Left hindlimb (tissue), 1 donor: Measurements from ENCODE around the gene KLK12.

Experiments used
- DNase-seq: peaks from one replicate; pipeline ENCODE4 v3.0.0-alpha.2; 2018

Gene KLK12

GRCh38 chr19:51044327-51044726 lies 9.5 kb upstream of the KLK12 start:
- no peak for DNase-seq

DNA sequence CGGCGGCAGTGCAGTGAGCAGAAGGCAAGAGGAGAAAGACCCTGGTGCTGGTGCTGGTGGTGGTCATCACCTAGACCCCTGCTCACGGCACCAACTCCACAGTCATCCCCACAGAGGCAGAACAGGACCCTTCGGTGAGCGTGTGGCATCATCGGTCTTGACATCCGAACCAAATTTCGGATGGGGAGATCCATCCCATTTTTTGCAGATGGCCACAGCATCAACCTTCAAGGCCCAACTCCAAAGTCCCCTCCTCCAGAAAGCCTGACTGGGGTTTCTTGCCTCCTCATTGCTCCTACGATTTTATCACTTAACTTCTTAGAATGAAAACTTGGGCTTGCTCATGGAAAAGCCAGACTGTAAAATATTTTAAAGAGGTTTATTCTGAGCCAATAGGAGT lies 8.7 kb upstream of the KLK12 start:
- no peak for DNase-seq

DNA sequence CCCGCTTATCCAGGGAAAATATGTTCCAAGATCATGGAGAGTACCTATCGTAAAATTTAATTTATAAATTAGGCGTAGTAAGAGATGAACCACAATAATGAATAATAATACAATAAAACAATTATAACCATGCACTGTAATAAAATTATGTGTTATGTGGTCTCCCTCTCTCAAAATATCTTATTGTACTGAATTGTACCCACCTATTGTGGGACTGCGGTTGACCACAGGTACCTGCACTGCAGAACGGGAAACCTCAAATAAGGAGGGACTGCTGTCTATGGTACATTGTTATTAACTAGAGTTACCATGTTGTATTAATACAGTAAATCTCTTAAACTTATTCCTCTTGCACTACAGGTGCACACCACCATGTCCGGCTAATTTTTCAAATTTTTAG lies 5.3 kb upstream of the KLK12 start:
- no peak for DNase-seq

DNA sequence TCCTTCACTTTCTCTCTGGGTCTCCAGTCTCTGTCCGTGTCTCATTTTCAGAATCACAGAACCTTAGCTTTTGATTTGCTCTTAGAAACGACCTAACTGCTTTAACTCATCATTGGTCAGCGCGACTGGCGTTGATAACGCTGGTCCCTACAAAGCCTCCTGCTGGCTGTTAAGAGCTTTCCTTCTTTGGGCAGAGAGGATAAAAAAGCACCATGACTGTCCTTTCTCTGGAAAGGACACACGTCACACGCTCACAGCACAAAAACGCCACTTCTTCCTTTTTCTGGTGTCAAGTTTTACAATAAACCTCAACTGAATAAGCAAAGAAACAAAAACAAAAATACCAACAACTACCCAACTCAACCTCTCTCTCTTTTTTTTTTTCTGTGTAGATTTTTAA lies 1.7 kb upstream of the KLK12 start:
- DNase-seq: no peak

GRCh38 chr19:51031880-51032225 lies 2.9 kb downstream of the KLK12 start:
- no peak for DNase-seq

DNA sequence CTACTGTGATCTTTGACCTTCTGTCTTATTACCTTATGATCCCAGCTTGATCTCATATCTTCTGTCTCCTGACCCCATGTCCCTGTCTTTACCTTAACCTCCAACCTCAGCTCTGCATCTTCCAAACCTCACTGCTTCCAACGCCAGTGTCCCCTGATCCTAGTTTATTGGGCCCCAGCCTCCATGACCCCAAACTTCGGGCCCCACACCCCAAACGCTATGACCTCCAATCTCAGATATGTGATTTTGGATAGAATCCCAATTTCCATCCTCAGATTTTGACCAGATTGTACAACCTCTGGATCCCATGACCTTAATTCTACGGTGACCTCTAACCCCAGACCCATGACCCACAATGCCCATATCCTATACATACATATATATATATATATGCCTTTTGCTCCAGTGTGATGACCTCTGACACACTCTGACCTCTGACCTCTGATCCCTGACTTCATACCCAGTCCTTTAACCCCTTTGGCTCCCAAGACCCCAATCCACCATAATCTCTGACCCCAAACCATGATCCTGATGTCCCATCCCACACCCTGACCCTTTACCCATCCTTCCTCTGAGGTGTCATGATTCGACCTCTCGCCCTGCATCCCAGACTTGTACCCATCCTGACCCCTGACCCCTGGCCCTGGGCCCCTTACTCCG lies 3.5 kb downstream of the KLK12 start:
- DNase-seq: no peak

- DNase-seq: no peak
These were observed 4.2 kb downstream of the KLK12 start for GRCh38 chr19:51030631-51031030.

GRCh38 chr19:51029718-51030117 lies 5.1 kb downstream of the KLK12 start:
- DNase-seq: no peak

DNA sequence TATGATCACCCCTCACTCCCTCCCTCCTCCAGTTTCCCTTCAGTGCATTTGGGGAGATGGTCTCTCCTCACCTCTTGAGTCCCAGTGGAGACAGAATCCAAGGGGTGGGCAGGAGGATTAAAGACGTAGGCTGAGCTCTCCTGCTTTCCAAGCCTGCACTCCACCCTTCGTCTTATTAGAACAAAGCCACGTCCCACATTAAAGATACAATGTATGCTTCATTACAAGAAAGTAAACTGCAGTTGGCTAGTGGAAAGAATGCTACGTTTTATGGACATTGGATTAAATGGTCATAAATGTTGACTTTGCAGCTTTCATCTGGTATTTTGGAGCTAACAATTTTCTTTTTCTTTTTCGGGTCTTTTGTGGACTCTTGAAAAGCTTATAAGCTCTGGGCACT lies 6.9 kb downstream of the KLK12 start:
- no peak for DNase-seq

DNA sequence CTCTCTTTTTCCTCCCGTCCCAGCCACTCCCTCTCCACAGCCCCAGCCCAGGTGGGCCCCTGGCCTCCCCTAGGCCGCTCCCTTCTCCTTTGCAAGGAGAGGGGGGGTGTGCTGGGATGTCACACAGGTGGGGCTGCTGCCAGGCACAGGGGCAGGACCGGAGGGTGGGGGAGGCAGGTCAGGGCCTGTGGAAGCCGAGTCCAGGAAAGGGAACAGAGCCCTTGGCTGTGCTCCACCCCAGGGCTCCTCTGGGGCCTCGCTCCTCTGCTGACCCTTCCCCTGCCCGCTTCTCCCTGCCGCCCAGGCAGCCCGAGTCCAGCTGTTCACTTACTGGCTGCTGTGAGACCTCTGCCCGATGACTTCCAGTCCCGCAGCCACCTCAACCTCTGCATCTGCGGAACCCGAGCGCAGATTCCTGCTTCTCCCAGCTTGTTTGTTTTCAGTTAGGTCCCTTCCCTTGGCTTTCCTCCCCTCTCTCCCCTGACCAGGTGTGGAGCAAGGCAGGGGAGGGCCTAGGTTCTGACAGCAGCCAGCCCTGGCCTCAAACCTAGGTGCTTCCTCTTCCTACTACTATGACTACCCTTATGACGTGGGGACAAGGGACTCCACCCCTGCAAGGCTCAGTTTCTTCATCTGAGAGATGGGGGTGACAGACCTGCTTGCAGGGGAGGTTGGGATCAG lies 7.5 kb downstream of the KLK12 start:
- DNase-seq: no peak

DNA sequence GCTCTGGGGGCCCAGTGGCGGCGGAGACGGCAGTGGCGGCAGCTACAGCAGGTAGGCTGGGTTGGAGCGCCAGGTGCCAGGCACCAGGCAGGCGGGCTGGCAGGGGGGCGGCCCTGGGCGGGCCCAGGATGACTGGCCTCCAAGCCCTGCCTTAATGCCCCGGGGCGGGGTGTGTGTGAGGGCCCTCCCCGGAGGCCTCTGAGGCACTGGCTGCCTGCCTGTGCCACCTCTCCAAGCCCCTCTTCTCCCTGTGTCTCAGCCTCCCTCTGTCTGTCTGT lies 8.3 kb downstream of the KLK12 start, which contains the start of gene KLK11:
TSS of gene KLK11 (minus strand) at position 63 of the 278 bp plus-strand sequence. CDS start 985 bp downstream, outside the sequence.
- no peak for DNase-seq

DNA sequence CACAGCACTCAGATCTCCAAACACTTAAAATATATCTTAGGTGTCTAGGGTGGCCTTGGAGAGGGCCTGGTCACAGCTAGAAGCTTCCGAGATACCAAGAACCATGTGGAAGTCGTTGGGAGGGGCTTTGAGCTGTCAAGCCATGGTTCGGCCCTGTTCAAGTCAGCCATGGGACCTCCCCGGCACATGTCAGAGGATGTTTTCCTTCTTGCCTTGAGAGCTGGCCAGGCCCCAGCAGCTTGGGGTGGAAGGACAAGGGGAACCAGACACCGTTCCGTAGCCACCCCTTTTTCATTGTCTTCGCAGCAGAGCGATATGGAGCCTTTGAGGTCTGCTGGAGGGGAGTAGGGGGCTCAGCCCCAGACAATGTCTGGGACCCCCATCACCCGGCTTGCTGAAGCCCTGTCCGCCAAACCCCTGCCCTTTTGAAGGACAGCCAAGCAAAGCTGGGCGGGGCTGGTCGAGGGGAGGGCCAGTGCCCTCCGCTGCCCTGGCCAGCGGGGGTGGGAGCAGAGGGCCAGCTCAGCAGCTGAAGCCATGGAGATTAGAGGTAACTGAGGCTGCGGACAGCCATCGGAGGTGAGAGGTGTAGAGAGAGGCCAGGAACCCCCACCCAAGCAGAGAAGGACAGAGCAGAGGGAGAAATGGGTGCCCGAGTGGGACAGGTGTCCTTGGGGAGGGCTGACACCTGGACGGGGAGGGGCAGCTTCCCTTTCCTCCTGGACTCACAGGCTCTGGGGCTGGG lies 8.8 kb downstream of the KLK12 start:
- DNase-seq: no peak

GRCh38 chr19:51025401-51025800 lies 9.4 kb downstream of the KLK12 start:
- no peak for DNase-seq

DNA sequence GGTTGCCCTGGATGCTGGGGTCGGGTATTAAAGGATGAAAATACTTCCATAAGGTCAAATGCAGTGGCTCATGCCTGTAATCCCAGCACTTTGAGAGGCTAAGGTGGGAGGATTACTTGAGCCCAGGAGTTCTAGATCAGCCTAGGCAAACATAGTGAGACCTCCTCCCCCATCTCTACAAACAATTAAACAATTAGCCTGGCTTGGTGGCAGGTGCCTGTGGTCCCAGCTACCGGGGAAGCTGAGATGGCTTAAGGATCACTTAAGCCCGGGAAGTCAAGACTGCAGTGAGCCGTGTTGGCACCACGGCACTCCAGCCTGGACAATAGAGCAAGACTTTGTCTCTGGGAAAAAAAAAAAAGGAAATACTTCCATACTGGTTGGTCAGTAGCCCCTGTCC lies 9.9 kb downstream of the KLK12 start:
- no peak for DNase-seq

DNA sequence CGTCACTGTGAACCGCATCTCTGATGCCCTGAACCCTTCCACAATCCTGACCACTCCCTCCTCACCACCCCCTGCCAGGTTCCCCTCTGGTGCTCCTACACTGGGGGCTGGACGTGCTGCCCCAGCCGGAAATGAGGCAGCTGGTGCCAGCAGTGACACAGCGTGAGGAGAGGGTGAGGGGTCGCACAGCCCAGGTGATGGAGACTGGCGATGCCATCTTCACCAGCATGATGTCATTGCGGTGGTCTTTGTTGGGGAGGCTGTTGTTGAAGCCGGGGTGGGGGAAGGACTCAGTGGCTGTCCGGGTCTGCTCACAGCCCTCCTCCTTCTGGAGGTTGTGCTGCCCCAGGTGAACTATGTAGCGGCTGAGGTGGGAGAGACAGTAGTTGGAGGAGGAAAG lies 10.9 kb downstream of the KLK12 start:
- DNase-seq: no peak

GRCh38 chr19:51022526-51022925 lies 12.3 kb downstream of the KLK12 start:
- DNase-seq: no peak

DNA sequence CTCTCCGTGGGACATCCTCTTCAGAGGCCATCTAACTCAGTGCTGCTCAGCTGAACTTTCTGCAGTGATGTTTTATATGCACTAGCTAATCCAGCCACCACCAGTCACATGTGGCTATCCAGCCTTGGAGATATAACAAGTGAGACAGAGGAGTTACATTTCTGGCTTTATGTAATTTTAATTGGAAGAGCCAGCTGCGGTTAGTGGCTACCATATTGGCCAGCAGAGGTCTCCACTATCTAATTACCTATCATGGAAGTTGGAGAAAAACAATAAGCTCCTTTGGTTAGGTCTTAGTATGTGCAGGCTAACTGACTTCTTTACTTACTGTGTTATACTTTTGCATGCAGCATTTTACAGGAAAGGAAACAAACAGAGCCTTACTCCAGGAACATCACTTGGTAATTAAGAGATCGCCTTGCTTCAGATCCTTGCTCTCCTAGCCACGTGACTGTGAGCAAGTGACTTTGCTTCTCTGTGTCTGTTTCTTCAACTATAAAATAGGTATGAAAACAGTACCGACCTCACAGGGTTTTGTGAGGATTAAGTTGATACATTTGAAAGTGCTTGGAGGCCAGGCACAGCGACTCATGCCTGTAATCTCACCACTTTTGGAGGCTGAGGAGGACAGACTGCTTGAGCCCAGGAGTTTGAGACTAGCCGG lies 13.7 kb downstream of the KLK12 start:
- no peak for DNase-seq

DNA sequence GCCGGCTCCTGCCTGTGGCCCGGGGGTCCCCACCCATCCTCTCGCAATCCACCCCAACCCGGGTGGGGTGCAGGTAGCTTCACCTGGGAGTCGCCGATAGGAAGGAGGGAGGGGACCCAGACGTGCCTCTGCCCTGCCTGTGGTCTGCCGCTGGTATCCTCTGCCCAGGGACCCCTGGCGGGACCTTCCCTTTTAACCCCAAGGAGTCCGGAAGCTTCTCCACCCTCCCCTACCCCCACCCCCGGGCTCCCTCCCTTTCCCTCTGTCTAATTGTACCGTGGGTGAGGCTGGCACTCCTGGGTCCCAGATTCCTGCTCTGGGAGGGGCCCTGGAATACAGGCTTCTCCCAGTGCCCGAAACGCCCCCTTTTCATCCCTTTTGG lies 15.3 kb downstream of the KLK12 start, which contains the start of gene KLK10:
TSS of gene KLK10 (minus strand) at position 166 of the 382 bp plus-strand sequence. CDS start 579 bp downstream, outside the sequence.
- DNase-seq: no peak

DNA sequence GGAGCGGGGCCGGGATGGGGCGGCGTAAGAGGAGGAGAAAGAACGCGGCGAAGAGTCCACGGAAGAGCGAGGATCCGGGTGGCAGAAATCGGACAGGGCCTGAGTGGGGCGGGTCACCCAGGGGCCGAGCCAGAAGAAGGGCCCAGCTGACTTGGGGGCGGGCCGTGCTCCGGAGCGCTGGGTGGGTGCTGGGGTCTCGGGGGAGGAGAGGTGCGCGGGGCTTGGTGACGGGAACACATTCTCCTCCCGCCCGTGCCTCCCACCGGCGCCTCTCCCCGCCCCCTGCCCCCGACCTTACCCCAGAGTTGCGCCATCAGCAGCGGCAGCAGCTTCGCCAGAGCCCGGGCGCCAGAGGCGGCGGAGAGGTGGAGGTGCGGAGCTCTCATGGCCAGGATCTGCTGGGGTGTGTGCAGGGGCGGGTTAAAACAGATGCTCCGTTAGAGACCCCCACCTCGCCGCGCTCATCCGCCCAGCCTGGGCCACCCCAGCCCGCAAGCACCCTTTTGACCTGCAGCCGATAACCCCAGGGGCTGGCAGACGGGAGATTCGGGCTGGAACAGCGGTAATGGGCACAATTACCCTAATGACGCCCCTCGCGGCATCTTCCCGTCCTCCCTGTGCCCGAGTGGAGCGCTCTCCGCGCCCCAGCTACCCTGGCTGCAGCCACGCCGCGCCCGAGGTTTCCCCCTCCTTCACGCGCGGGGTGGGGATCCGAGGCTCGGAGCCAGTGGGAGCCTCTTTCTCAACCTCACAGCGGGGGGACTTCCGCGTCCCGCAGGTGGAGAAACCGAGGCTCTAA lies 15.9 kb downstream of the KLK12 start:
- no peak for DNase-seq

DNA sequence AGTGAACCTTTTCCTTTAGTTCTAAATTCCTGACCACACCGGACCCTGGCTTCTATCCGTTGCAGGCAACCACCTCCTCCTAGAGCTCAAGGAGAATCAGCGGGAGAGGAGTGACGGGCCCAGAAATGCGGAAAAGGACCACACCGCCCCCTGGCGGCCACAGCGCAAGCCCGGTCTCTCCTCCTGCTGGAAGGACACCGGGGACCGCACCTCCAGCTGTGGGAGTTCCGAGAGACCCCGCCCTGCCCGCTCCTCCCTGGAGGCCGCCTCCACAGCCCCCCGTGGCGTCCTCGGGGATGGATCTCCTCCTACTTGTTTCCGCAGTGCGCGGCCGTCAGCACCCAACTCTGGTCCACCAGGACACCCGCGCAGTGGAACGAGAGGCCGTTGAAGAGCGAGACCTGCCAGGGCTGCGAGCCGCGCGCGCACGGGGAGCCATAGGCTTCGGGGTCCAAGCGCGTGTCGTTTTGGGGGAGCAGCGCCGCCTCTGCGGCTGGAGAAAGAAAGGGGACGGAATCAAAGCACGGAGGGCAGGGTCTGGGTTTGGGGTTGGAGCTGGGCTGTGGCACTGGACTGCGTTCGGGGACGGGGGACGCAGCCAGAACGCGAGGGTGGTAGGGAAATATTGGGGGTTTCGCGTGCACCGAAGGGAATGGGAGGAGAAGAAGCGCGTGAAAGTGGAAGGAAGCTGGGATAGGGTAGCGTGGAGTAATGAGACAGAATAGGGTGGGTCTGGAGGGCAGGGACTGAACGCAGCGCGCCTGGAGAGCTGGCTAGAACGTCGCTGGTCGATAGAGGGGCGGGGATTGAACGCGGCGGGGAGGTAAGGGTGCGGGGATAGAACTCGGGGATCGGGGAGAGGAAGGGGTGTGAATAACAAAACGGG lies 17.8 kb downstream of the KLK12 start:
- no peak for DNase-seq

DNA sequence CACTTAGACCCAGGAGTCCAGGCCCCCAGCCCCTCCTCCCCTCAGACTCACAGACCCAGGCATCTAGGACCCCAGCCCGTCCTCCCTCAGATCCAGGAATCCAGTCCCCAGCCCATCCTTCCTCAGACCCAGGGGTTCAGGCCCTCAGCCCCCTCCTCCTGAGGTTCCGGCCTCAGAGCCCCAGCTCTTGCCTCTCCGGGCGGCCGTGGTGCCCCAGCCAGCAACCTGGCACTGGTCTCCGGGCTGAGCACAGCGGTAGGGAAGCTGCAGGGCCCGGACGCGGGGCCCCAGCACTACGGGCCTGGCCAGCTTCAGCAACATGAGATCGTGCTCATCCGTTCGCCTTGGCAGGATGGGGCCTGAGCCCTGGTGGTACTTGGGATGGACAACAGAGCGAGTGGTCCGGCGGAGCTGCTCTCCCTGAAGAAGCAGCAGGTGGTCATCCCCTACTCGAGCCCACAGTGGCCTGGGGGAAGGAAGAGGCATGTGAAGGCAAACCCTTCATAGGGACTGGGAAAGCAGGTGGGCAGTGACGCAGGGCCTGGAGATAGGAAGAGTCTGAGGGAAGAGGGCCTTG lies 19.0 kb downstream of the KLK12 start:
- DNase-seq: no peak
